B cell (primary cell): ENCODE data around the gene TP63. TPM values are rescaled to one million over a fixed set of nuclear protein-coding genes. Genes with fewer than 3 reads are reported as not detected.

Experiments used
- ATAC-seq: fragments of 200-7000 bp; cut with Tn5 transposase; one replicate; pipeline ENCODE4 v1.10.0; 2021; ENCODE audit warnings: low read depth, mild to moderate bottlenecking, moderate number of reproducible peaks, moderate library complexity
- CTCF ChIA-PET: fragments of 350-600 bp; sonication (Branson Sonifier 250); formaldehyde crosslinking; loops from one replicate; lab custom pipeline; 2021; ENCODE audit warnings: antibody characterized with exemption, inconsistent platforms; lab: Charles Lee
- POLR2A ChIA-PET: fragments of 350-600 bp; sonication (Branson Sonifier 250); formaldehyde crosslinking; loops from one replicate; lab custom pipeline; 2021; ENCODE audit warnings: antibody characterized with exemption; lab: Charles Lee
- DNase-seq: peaks from one replicate; pipeline ENCODE4 v3.0.0; 2013
- H2AFZ ChIP-seq: 2 replicates; pipeline ENCODE4 v1.6.1; 2012; ENCODE audit warnings: mild to moderate bottlenecking, low read depth, low read length; ENCODE audit not compliant: insufficient read depth, poor library complexity, severe bottlenecking
- H3K27ac ChIP-seq, 2 donors: 1 replicate in 1 of 2; 2 replicates in 1 of 2; pipeline ENCODE4 v1.5.1; 2012 to 2013; ENCODE audit warnings: low read length in 2 of 2, mild to moderate bottlenecking in 2 of 2, moderate library complexity in 1 of 2
- H3K27me3 ChIP-seq, 4 experiments: fragments of 200-600 bp in 1 of 4; sonication (generic) in 1 of 4; replicated peaks in 1 of 4; 1 replicate in 2 of 4; 2 replicates in 2 of 4; pipeline versions ENCODE4 v1.6.1 to v1.7.0; 2013 to 2016; ENCODE audit warnings: low read length in 3 of 4, mild to moderate bottlenecking in 2 of 4, mixed read lengths in 1 of 4, moderate library complexity in 1 of 4; ENCODE audit not compliant: insufficient read depth in 4 of 4, control insufficient read depth in 3 of 4; ENCODE audit errors: control extremely low read depth in 1 of 4
- H3K36me3 ChIP-seq, 2 experiments: replicated peaks in 1 of 2; 1 replicate in 1 of 2; 2 replicates in 1 of 2; pipeline versions ENCODE4 v1.6.1 to v1.7.1; 2013; ENCODE audit warnings: low read length in 1 of 2; ENCODE audit not compliant: insufficient read depth in 2 of 2, control insufficient read depth in 1 of 2; ENCODE audit errors: control extremely low read depth in 1 of 2, extremely low read depth in 1 of 2
- H3K4me1 ChIP-seq, 2 donors: fragments of 200-600 bp in 1 of 2; sonication (generic) in 1 of 2; 1 replicate in 1 of 2; 2 replicates in 1 of 2; pipeline versions ENCODE4 v1.5.1 to v1.6.1; 2013 to 2017; ENCODE audit warnings: low read length in 2 of 2; ENCODE audit not compliant: control insufficient read depth in 2 of 2, insufficient read depth in 2 of 2
- H3K4me2 ChIP-seq: replicated peaks from 2 replicates; pipeline ENCODE3; 2012; ENCODE audit warnings: mild to moderate bottlenecking, low read depth, low read length; ENCODE audit not compliant: poor library complexity, severe bottlenecking
- H3K4me3 ChIP-seq, 5 experiments: fragments of 200-600 bp in 1 of 5; sonication (generic) in 1 of 5; 1 replicate in 3 of 5; 2 replicates in 2 of 5; pipeline versions ENCODE4 v1.5.1 to v1.7.0; 2011 to 2016; ENCODE audit warnings: low read length in 4 of 5, mild to moderate bottlenecking in 4 of 5, low read depth in 2 of 5, control low read depth in 1 of 5, moderate library complexity in 1 of 5; ENCODE audit not compliant: insufficient read depth in 1 of 5; ENCODE audit errors: control extremely low read depth in 1 of 5, extremely low read depth in 1 of 5
- H3K79me2 ChIP-seq: fragments of 200-600 bp; sonication (generic); one replicate; pipeline ENCODE4 v1.6.0; 2016; ENCODE audit warnings: low read length; ENCODE audit not compliant: control insufficient read depth, insufficient read depth
- H3K9ac ChIP-seq: fragments of 200-600 bp; sonication (generic); 2 replicates; pipeline ENCODE4 v1.6.1; 2017; ENCODE audit warnings: mild to moderate bottlenecking, low read length, moderate library complexity
- H3K9me3 ChIP-seq, 3 donors: one replicate each; pipeline versions ENCODE4 v1.6.1 to v1.7.1; 2013; ENCODE audit warnings: low read length in 2 of 3; ENCODE audit not compliant: control insufficient read depth in 2 of 3, insufficient read depth in 1 of 3; ENCODE audit errors: control extremely low read depth in 1 of 3
- H4K20me1 ChIP-seq: 2 replicates; pipeline ENCODE4 v1.6.0; 2012; ENCODE audit warnings: mild to moderate bottlenecking, low read length; ENCODE audit not compliant: insufficient read depth, control insufficient read depth, poor library complexity, severe bottlenecking
- H3K27ac Mint-ChIP-seq: one replicate; pipeline ENCODE4 v1.8.0; 2021; ENCODE audit warnings: mixed read lengths
- H3K27me3 Mint-ChIP-seq: one replicate; pipeline ENCODE4 v1.8.0; 2021; ENCODE audit warnings: mixed read lengths
- H3K4me1 Mint-ChIP-seq: one replicate; pipeline ENCODE4 v1.8.0; 2021; ENCODE audit warnings: mixed read lengths
- H3K4me3 Mint-ChIP-seq: one replicate; pipeline ENCODE4 v1.8.0; 2021; ENCODE audit warnings: mixed read lengths
- H3K9me3 Mint-ChIP-seq: one replicate; pipeline ENCODE4 v1.8.0; 2022; ENCODE audit warnings: mixed read lengths; ENCODE audit not compliant: insufficient read depth
- EZH2 ChIP-seq: IDR thresholded peaks from 2 replicates; pipeline ENCODE4 v1.6.1; 2012; ENCODE audit warnings: borderline replicate concordance, low read depth, mild to moderate bottlenecking, moderate library complexity, low read length; ENCODE audit not compliant: insufficient read depth, poor library complexity, severe bottlenecking
- WGBS: methylation state at CpG from one replicate; pipeline ENCODE4 v1.1.5; 2013; ENCODE audit warnings: missing lambda C conversion rate; ENCODE audit not compliant: insufficient coverage; 5-methylcytosine and 5-hydroxymethylcytosine counted together
- intact Hi-C: fragments of 100-400 bp; cut with micrococcal nuclease; formaldehyde crosslinking; loops from one replicate; pipeline ENCODE4 v1.10.0; 2022
- polyA plus RNA-seq: library from polyadenylated mRNA; depleted of rRNA; stranded (reverse); fragments of >200 nt; gene quantifications from 2 replicates; pipeline ENCODE4 v1.2.3, GENCODE V29; 2012
- total RNA-seq, 2 donors: library from RNA; stranded (reverse); fragments of 120-200 nt in 1 of 2; gene quantifications; 1 replicate in 1 of 2; 2 replicates in 1 of 2; pipeline versions ENCODE4 v1.2.3 to v1.2.4, GENCODE V29; 2013 to 2022
- TF ChIP-seq, protein P1 (sequence below): fragments of 200-600 bp; IDR thresholded peaks from one replicate; pipeline ENCODE4 v1.8.0; 2022; ENCODE audit warnings: antibody characterized with exemption, mild to moderate bottlenecking

The TP63 gene
- total and polyA plus RNA-seq, 2 donors (not counting 1 experiment from before 2014, with no cell fraction given), result 1.2 to 2.0 TPM

DNA sequence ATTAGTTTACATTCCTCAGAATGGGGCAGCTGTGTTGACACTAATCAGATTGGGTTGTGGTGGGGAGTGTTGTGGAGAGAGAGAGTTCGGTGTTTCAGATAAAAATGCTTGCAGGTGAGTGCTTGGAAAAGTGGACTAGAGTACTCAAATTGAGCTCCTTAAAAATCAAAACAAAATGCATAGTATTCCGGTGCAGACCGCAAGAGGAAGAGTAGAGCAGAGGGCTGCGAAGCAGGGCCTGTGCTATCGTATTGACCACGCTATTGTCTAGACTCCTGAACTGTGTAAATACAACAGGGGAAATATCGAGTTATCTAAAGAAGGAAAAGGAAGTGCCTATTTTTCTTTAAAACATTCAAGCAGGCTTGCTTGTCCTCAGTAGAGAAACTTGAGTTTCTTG is 159.5 kb downstream of the TP63 start:
- H3K4me2 ChIP-seq, result no peak overlapping the region
- DNase-seq (no peak), ATAC-seq (no peak)
- intact Hi-C loops, result no loop called here
- H3K27ac ChIP-seq, result no peak overlapping the region
- no peaks in the 10 kb centered on the region for H3K27me3 ChIP-seq
- no peaks in the 10 kb centered on the region for H3K36me3 ChIP-seq
- ChIA-PET POLR2A (no interaction called here), CTCF (interaction anchor here (0.7 kb wide), 1 partner anchor 17 kb away, joined by 3 read pairs; no protein-coding TSS in a partner anchor)
- Mint-ChIP-seq H3K4me1 (peaks cover 4% of the 10 kb centered on the region), H3K27me3 (peaks cover 5% of the 10 kb centered on the region), H3K9me3 (no peaks in the 10 kb centered on the region), H3K27ac (no peak overlapping the region), H3K4me3 (peak overlapping the region; percentile 2)
- no peaks in the 10 kb centered on the region for H4K20me1 ChIP-seq
- no peak overlapping the region for H2AFZ ChIP-seq
- H3K79me2 ChIP-seq, result no peaks in the 10 kb centered on the region
- H3K9ac ChIP-seq, result no peak overlapping the region
- H3K4me1 ChIP-seq, result no peaks in the 10 kb centered on the region
- TF ChIP-seq, protein P1, sequence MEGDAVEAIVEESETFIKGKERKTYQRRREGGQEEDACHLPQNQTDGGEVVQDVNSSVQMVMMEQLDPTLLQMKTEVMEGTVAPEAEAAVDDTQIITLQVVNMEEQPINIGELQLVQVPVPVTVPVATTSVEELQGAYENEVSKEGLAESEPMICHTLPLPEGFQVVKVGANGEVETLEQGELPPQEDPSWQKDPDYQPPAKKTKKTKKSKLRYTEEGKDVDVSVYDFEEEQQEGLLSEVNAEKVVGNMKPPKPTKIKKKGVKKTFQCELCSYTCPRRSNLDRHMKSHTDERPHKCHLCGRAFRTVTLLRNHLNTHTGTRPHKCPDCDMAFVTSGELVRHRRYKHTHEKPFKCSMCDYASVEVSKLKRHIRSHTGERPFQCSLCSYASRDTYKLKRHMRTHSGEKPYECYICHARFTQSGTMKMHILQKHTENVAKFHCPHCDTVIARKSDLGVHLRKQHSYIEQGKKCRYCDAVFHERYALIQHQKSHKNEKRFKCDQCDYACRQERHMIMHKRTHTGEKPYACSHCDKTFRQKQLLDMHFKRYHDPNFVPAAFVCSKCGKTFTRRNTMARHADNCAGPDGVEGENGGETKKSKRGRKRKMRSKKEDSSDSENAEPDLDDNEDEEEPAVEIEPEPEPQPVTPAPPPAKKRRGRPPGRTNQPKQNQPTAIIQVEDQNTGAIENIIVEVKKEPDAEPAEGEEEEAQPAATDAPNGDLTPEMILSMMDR, result no peak
- no peak for TF ChIP-seq EZH2
- H3K4me3 ChIP-seq, result no peak overlapping the region
- H3K9me3 ChIP-seq, result no peaks in the 10 kb centered on the region
- WGBS, result 24% methylated on average over 7 of the region's 7 CpGs

DNA sequence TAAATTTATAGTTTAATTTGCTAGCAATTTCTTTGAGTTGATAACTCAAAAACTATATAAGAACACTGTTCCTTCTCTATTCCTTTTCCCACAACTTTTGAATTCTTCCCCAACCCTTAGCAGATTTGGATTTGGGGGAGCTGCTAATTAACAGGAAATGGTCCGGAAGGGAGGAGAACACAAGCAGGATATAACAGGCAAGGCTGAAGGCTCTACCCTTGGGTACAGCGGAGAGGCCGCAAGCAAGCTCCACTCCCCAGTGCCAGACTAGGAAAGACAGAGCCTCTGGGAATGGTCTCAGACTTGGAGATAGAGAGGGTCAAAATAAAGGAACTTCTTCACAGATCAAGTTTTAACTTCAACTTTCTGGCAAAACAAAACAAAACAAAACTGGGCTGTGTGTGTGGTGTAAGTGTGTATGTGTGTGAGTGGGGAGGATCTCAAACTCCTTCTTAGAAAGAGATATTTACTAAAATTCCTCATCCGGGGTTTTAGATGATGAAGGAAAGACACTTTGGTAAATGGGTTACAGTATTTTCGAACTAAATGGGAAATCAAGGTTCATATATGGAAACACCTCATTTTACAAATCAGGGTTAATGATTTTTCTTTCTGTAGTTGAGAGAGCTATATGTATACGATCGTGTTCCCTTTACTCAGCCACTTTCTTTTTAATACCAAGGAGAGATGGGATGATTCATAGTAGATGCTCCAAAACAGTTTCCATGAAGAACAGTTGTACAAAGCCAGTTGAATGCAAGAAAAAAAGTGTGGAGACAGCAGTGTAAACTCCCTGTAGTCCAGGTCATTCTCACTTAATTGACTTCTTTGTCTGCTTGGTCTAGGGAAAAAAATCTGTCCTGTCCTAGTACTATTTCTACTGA is 161.1 kb downstream of the TP63 start:
- WGBS, result 51% methylated on average over 2 of the region's 7 CpGs
- POLR2A ChIA-PET, result no interaction called here
- H3K36me3 ChIP-seq, result no peaks in the 10 kb centered on the region
- DNase-seq, result no peak
- no peaks in the 10 kb centered on the region for H3K9me3 ChIP-seq
- H3K27me3 ChIP-seq, result no peaks in the 10 kb centered on the region
- Mint-ChIP-seq H3K9me3 (no peaks in the 10 kb centered on the region), H3K27ac (no peak overlapping the region), H3K4me3 (no peak overlapping the region), H3K27me3 (peaks cover 5% of the 10 kb centered on the region), H3K4me1 (peaks cover 4% of the 10 kb centered on the region)
- no peaks in the 10 kb centered on the region for H4K20me1 ChIP-seq
- intact Hi-C loops, result no loop called here
- CTCF ChIA-PET, result no interaction called here
- TF ChIP-seq, protein P1, result no peak
- no peak for TF ChIP-seq EZH2
- H3K4me2 ChIP-seq, result no peak overlapping the region
- no peaks in the 10 kb centered on the region for H3K79me2 ChIP-seq
- no peak overlapping the region for H3K4me3 ChIP-seq
- no peak for ATAC-seq
- no peak overlapping the region for H3K27ac ChIP-seq
- H3K4me1 ChIP-seq, result no peaks in the 10 kb centered on the region
- H3K9ac ChIP-seq, result no peak overlapping the region
- H2AFZ ChIP-seq, result no peak overlapping the region
